Activated T-cell treated with anti-CD3 and anti-CD28 coated beads, Interleukin-2, amount 50 U/mL, for 48 hours (primary cell): ENCODE data around the gene PRPF38B.
A peak's percentile ranks its signal among the peaks of the same experiment; 100 is the strongest.

Experiments used
- DNase-seq, 2 experiments: peaks; one replicate each; pipeline ENCODE4 v3.0.0-alpha.2; 2020

The PRPF38B gene

DNA sequence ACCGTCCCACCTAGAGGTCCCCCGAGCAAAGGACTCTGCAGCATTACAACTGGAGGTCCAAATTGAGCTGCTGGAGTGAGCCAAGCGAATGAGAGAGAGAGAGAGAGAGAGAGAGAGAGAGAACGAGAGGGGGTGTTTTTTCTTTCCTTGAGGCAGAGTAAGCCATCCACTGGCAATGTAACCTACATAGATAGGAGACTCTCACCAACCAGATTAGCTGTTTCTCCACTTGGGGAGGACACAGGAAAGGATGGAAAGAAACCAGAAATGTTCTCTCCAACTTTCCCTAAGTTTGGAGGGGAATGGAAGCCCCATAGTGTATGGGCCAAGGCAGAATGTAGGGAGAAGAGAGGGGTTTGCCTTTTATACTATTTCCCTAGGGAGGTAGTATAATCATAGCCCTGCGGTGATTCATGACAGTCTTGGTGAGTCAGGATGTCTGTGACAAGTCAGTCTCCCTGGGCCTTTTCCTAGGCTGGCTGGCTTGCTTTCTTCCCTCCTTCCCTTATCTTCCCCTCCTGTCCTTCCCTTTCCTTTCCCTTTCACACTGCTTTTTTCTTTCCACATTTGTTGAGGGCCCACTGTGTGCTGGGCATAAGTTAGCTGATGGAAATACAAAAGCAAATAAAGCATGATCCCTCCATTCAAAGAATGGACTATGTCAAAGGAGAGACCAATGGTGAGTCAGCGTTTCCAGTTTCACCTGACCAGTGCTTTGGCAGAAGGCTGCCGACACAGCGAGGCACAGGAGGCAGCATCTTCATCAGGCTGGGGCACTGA lies 27.7 kb downstream of the PRPF38B start:
- no peak for DNase-seq

DNA sequence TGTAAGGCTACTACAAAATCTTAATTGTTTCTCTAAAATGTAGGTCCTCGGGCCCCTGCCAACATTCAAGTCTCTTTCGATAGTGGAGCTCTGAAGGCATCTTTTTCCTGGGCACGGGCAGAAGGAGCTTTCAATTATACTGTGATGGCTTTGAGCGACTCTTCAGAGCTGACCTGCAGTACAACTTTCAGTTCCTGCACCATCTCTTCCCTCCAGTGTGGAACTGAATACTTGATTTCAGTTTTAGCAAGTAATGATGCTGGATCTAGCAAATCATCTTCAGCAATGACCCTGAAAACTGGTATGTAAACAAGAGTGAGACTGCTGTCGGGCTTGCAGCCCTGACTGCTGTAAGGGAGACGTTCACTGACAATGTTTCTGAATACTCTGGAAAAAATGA lies 30.2 kb downstream of the PRPF38B start:
- DNase-seq: no peak

DNA sequence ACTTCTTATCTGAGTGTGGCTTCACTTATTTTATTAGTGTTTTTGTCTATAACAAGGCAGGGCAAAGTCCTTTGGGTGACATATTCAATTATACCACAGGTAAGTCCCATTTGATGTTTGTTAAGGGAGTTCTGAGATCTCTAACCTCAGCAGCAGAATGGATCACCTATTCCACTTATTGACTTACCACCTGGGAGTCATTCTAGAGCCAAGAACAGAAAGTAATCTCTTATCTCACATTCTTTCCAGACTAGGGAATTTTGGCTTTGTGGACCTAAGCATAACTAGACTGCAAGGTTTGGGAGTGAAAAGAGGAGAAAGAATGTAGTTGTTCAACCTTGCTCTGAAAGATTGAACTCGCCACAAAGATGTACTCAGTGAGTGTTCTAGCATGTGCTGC lies 33.8 kb downstream of the PRPF38B start:
- no peak for DNase-seq

DNA sequence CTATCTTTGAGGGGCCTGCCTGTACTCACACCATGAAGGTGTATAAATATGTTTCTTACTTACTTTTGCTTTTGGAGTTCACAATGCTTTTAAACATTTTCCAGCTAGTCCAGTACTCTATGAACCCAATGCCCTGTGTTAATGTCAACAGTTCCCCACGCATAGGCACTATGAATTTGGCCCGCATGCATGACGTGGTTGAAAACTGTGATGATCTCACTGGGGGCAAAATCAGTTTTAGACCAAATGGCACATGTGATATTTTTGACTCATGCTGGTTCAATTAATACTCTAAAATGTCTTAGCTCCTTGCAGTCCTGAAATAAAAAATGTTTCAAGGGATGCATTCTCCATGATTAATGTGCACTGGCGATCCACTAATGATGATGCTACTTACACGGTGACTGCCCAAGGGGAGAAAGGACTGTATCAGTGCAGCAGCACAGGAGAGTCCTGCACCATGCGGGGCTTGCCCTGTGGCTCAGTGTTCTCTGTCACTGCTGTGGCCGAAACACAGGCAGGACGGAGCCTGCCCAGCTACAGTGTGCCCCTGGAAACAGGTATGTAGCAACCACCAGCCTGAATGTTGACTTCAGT lies 36.3 kb downstream of the PRPF38B start:
- no peak for DNase-seq

DNA sequence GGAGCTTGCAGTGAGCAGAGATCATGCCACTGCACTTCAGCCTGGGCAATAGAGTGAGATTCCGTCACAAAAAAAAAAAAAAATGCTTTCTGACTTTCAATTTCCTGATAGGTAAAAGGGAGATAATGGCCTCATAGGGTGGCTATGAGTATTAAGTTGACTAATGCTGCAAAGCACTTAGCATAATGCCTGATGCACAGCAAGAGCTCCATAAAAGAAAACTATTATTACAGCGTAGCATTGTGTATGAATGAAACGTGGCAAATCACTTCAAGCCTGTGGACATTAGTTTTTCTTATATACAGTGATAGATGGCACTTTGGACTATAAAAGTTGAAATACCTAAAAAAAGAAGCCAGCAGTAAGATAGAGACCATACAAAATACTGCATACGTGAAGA lies 37.4 kb downstream of the PRPF38B start:
- no peak for DNase-seq

DNA sequence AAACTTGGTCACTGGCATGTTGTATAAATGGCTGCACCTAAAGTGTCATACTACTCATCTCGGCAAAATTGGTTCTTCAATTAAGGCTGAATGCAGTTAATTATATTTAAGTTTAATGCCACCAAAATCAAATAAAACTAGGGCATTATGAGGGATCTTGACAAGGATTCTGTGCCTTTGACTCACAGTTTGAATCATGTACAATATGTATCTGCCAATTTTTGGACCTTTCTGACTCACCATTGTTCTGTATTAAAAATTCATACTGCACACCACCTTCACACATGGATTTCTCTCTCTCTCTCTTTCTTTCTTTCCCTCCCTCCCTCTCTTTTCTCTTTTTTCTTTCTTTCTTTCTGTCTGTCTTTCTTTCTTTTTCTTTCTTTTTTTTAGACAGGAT lies 40.3 kb downstream of the PRPF38B start:
- DNase-seq: no peak

DNA sequence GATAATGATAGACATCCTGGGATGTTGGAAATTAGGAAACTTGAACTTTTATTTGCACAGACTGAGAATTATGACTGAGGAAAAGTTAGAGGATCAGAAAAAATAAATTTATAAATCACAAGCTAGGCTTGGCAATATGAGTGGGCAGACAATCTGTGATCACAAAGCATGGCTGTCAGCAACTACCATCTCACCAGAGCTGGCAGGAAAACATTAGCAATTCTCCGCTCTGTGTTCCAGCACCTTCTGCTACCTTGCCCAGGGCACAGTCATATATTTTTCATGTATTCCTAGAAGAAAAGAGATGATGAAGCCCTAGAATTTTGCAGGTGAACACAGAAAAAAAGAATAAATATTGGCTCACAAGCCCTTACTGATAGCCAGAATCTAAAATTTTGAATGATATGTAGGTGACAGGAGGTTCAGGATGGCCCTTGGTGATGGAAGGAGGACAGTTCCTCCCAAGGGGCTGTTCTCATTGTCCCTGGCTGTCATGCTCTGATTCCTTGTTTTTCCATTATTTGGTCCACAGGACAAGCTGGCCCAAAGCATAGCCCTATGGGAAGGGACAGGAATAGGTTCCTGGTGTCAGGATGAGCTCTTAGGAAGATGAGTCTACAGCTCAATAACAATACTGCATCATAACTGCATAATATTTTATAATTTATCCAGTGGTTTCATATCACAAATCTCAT lies 42.2 kb downstream of the PRPF38B start:
- no peak for DNase-seq

DNA sequence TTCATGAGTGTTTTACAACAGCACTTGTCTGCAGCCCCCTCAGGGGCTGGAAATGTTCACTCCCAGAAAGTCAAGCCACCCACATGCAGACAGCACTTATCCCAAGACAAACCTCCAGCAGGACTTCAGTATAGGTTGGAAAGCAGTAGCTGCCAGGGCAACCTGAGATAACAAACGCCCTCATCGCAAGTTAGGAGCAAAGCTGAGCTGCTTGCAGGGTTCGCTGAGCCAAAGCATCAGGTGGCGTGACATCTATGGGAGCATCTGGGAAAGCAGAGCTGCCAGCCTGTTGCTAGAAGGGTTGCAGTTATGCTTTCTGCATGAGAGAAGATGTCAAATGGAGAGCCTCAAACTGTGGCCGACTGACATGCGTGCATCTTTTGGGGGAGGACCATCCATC lies 50.1 kb downstream of the PRPF38B start:
- DNase-seq: no peak

DNA sequence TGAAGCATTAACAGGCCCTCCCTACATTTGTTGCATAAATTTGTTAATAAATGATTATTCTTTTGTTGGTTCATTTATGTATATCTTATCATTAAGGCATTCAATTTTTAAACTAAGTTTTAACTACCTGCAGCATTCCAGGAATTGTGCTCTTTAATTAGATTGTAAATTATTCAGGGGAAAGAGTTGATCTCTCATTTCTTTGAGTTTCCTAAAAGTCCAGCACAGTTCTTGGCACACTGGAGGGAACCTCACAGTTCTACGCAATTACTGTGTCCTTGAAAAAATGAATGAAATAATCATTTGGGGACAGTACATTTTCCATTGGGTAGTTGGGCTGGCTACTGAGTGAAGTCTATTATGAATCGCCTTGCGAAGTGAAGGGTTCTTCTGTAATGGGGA lies 53.9 kb downstream of the PRPF38B start:
- no peak for DNase-seq

DNA sequence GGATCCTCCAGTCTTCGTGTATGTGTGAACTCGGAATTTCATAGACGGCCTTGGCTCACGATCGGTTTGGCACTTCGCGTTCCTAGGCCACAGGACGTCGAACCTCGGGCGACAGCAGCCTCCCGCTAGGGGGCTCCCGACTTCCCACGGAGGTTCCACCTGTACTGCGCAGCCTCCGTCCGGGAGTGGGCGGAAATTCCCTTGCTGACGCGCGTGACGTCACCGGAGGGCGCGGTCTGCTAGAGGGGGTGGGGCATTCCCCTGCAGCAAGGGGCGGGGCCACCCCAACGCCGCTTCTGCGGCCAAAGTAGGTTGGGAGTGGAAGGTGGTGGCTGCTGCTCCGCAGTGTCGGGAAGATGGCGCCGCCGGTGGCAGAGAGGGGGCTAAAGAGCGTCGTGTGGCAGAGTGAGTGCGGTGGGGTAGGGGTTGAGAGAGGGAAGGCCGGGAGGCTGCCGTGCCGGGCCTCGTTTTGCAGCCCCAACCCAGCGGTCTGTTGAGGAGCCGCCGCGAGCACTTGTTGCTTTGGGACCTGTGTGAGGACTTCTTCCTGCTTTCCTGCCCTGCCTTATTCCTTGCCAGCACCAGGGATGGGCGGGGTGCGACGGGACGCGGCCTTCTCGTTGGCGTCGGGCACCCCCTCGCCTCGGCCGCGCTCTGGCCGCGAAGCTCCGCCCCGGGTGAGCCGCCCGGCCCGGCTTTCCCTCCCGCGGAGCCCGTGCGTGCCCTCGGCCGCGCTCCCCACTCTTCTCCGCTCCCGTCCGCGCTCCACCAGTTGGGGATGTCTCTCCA lies 54.5 kb downstream of the PRPF38B start, which contains the start of gene STXBP3:
STXBP3 (plus strand) TSS at position 293 of the 789 bp plus-strand sequence; CDS start at position 357, 64 bp downstream.
- DNase-seq: peak; percentile 100

DNA sequence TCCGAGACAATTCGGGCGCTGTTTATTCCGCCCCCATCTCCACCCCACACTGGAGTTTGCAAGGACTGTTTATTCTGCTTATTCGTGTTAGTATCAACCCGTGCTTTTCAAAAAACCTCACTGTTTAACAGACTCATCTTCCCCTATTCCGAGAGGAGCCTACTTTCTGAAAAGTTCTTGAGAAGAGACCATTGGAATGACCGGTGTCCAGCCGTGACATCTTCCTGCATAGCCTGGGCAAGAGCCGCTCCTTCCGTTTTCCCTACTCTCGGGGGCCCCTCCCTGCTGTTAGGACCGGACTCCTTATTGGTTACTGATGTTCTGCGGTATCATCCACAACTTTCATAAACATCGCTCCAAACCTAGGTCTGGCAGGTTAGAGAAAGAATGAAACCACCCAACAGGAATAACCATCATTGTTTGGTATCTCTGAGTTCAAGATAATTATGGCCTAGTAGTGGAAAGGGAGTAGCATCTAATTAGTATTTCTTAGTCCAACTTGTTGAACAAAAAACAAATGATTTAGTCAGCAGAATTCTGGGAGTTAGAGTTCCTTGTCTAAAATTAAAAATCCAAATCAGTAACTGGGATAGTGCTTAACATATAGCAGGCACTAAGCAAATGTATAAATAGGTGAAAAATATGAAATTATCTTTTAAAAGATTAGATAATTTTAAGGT lies 55.2 kb downstream of the PRPF38B start:
- DNase-seq: peak; percentile 35 to 56

DNA sequence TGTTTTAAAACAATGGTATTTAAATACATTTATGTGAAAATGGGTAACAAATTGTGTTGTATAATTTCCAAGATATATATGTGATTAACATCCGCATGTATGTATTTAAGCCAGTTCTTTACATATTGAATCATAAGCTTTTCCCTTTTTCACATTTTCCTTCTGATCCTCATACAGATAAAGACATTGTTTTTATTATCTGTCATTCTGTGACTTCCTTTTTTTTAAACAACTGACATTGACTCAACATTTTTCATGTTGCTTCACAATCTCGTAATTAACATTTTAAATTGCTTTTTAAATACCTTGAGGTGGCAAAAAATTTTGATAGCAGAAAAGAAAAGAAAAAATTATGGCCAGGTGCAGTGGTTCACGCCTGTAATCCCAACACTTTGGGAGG lies 55.8 kb downstream of the PRPF38B start:
- no peak for DNase-seq

DNA sequence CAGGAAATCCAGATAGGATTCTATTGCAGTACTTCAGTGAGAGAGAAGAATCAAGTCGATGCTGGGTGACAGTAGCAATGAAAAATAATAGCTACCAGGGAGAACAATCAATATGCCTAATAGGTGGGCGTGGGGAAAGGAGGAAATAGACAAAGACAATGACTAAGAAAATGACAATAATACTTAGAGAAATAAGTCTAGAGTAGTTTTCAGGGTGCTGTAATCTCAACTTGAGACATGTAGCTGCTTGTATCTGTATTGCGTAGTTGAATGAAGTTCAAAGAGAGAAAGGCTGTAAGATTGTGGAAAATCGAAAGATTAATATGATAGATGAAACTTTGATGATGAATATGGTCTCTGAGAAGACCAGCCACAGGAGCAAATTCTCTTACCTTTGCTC lies 57.0 kb downstream of the PRPF38B start:
- no peak for DNase-seq

DNA sequence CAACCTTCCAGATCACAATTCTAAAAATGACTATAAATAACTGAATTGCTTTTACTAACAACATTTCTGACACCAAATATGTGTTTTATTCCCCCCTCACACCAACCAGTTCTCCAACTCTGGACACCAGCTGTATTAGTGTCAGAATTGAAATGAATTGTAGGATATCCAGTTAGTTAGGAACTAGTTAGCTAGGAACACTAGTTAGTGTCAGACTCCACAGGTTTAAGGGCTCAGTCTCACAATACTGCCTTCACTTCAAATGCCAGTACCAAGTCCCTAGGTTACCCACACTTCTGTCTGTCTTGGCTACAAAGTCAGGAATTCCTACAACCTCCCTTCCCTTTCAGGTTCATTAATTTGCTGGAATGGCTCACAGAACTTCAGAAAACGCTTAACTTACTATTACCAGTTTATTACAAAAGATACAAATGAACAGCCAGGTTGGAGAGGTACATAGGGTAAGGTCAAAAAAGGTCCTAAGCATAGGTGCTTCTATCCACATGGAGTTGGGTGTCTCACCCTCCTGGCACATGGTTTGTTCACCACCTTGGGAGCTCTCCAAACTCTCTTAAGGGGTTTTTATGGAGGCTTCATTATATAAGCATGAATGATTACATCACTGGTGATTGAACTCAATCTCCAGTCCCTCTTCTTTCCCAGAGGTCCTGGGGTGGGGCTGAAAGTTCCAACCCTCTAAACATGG lies 58.5 kb downstream of the PRPF38B start:
- DNase-seq: no peak
